HG02678 (cell line): ENCODE data around the gene CMIP.
"Not testable (repeated sequence)": the region's sequence is repeated elsewhere in the genome, so short reads cannot be mapped to it uniquely, and the experiment has no call there.

Source experiments
- ATAC-seq: cut with Tn5 transposase; IDR thresholded peaks from one replicate; pipeline ENCODE4 v1.9.1; 2021; ENCODE audit warnings: mild to moderate bottlenecking, moderate library complexity; ENCODE audit not compliant: unreplicated experiment

CMIP gene

GRCh38 chr16:81514041-81514559 lies 69.5 kb downstream of the CMIP start:
- peak; percentile 82 for ATAC-seq

DNA sequence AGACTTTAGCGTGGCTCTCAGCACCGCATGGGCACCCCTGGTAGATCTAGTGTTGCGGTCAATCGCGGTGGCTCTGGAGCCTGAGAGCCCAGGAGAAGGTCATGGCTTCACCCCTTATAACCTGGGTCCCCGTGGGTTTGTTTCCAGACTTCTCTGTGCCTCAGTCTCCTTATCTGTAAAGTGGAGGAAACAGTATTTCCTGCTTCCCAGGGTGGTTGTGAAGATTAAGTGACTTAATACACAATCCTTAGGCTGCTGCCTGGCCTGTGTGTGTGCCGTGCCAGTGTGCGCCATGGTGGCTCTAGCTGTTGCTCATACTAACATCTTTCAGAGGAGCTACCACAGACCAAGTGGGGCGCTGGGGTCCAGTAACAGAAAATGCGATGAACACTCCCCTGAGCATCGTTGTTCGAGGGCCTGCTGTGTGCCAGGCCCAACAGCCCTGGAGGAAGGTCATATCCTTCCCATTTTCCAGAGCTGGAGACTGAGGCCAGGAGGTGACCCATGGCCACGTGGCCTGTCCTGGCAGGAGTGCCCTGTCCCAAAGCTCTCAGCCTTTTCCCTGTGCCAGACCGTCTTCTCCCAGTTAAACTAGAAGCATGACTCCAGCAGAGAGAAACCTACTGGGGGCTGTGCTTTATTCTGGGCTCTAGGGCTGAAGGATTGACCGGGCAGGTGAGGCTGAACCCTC lies 70.1 kb downstream of the CMIP start:
- no peak for ATAC-seq

DNA sequence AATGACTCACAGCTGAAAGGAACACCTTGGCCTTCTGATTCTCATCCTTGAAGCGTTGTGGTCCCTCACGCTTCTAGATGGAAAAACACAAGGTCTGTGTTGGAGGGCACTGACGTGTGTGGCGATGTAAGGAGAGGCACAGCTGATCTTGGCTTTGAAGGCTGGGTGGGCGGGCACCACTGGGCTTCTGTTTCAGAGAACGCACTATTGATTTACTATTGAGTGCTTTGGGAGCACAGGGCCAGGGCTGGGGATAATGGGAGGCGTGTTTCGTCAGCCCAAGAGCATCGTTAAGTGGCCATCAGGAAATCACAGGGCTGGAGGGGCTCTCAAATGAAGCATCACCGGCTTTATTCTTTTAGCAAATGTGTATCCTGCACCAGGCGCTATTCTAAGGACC lies 70.7 kb downstream of the CMIP start:
- ATAC-seq, result no peak

- ATAC-seq, result no peak
These were observed 71.1 kb downstream of the CMIP start for GRCh38 chr16:81515721-81516120.

GRCh38 chr16:81516478-81517149 lies 72.0 kb downstream of the CMIP start:
- no peak for ATAC-seq

DNA sequence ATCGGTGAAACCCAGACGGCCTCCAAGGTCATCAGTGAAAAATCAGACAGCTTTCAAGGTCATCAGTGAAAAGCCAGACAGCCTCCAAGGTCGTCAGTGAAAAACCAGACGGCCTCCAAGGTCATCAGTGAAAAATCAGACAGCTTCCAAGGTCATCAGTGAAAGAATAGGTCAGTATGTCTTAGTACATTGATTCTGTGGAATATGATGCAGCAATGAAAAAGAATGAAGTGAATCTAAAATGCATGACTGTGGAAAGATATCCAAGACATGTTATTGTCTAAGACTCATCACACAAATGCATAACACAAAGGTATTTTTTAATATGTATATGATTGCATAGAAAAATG lies 72.5 kb downstream of the CMIP start:
- no peak for ATAC-seq

DNA sequence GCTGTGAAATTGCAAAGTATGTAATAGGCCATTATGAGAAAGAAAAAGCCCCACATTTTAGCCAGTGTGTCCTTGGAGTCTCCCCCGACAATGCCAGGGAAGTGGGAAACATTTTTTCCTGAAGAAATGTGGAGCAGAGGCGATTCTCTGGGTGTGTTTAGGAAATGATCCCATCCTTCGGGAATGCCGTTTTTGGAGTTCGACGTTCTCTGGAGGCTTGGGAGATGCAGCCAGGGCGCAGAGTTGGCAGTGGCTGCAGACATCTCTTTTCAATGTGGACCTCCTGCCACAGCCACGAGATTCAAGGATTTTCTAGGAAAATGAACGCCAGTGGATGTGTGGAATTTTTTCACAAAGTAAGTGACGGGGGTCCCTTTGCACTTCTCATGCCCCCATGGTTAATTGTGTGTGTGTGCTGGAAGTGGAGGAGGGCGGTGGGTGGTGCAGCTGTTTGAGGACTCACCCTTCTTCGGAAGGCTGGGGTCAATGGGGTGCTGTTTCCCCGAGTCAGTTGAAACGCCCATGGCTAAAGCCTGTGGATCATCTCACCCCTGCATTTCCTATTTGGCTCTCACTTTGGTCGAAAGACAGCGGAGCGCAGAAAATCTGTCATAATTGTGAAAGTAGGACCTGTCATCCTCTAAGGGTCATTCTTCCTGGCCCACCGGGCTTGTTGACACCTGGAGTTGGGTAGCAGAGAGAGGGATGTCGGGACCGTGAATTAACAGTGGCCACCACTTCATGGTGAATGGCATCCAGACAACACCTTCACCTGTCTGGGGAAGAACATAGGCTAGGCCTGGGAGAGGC lies 73.2 kb downstream of the CMIP start:
- ATAC-seq, result no peak

- no peak for ATAC-seq
These were observed 73.8 kb downstream of the CMIP start for GRCh38 chr16:81518439-81518757.

- no peak for ATAC-seq
These were observed 74.9 kb downstream of the CMIP start for GRCh38 chr16:81519301-81520150.

- ATAC-seq, result no peak
These were observed 75.5 kb downstream of the CMIP start for GRCh38 chr16:81520151-81520470.

GRCh38 chr16:81520560-81521135 lies 76.0 kb downstream of the CMIP start:
- no peak for ATAC-seq

DNA sequence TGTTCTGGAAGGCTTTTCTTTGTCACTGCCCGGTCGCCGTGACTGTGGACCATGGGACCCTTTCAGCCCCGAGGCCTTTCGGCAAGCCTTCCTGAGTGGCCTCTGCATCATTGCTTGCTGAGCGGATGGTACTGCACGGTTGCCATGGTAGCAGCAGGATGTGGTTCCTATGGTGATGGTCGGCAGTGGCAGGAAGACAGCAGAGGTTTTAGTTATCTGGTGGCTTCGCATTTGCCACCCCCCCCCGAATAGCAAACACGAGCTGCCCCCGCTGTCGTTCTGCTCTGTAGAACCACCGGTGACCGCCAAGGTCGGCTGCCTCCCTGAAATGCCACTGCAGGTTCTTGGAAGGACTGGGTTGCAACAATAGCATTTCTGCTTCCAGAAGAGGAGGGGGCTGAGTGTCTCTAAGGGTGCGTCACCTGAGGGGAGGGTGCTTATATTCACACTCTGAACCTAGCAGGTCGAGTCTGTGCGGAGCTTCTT lies 76.6 kb downstream of the CMIP start:
- peak; percentile 70 for ATAC-seq

- ATAC-seq, result no peak
These were observed 77.6 kb downstream of the CMIP start for GRCh38 chr16:81522108-81522701.

DNA sequence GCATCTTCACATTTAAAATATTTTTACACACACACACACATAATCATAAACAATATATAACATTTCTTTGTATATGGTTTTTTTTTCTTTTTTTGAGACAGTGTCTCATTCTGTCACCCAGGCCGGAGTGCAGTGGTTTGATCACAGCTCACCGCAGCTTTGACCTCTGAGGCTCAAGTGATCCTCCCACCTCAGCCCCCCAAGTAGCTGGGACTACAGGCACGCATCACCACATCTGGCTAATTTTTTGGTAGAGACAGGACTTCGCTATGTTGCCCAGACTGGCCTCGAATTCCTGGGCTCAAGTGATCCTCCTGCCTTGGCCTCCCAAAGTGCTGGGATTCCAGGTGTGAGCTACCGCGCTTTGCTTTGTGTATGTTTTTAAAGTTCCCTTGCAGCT lies 78.2 kb downstream of the CMIP start:
- not testable (repeated sequence) for ATAC-seq

- no peak for ATAC-seq
These were observed 78.9 kb downstream of the CMIP start for GRCh38 chr16:81523387-81524115.

DNA sequence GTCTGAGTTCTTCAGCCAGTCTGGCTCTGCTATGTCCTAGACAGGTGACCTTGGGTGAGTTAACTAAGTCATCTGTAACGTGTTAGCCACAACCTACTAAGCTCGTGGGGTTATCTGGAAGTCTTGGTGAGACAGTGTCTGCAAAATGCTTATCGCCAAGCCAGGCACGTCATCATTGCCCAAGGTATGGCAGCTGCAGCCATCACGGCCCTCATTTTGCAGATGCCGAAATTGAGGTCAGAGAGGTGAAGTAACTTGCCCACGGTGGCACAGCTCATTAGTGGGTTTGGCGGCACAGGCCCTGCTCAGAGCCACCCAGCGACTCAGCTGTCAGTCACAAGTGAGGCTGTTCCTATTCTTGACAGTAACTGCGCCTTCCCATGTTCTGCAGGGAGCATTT lies 79.8 kb downstream of the CMIP start:
- no peak for ATAC-seq

- ATAC-seq, result not testable (repeated sequence)
These were observed 80.3 kb downstream of the CMIP start for GRCh38 chr16:81524885-81525284.

DNA sequence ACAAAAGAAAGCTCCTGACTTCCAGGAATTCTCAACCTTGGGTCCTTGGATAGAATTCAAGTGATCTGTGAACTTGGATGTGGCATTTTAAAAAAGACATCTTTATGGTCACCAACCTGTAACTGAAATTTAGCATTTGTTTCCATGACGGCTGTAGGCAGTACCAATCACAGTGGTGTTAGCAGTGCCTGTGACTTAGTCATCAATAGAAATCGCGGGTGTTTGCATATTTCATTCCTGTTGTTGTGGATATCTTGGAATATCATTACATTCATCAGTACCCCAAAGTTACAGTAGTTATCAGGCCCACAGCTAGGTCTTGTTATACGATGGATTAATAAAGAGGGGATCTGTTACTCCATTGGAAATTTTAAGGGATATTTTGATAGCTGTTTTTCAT lies 81.6 kb downstream of the CMIP start:
- no peak for ATAC-seq

GRCh38 chr16:81526935-81527334 lies 82.3 kb downstream of the CMIP start:
- ATAC-seq, result no peak
